GM18519 (cell line): ENCODE data around the gene SEMA3C.

Experiments
- ATAC-seq: cut with Tn5 transposase; IDR thresholded peaks from one replicate; pipeline ENCODE4 v1.9.1; 2021; ENCODE audit warnings: mild to moderate bottlenecking, moderate library complexity; ENCODE audit not compliant: unreplicated experiment, low FRiP score

SEMA3C gene

DNA sequence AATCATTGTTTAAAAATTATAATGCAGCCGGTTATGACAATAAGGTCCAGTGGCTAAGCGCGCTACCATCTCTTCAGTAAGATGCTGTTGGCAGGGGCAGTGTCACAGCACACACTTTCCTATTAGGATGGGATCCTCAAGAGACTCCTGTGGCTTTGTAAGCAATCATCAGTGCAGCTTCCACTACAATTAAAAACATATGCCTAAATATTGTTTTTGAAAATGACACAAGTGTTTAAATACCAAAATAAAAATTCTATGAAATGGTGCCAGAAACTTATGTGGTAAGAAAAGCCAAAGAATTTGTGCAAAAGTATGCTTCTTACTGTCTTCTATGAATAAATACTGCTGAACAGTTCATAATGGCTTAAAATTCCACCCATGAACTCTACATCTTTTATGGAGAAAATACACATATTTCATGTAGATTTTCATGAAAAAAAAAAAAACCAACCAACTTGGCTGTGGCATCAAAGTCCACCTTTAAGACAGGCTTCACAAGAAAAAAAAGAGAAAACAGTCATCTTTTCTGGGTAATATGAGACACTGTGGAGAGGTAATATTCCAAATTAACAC, 132.8 kb downstream of the SEMA3C start:
- ATAC-seq = no peak

DNA sequence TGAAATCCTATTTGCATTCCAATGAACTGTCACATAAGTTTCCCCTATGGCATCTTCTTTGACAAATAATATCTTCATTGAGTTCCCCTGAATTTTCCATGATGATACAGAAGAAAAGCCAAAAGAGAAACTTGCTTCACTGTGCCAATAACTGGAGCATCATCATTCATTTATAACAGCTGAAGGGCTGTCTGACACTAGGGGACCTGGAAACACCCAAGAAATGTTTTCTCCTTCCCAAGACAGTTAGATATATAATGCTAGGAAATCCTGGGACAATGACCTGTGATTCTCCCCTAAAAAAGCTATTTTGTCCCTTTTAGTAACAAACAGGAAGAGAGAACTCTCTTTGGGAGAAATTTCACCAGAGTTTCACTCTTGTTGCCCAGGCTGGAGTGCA, 133.6 kb downstream of the SEMA3C start:
- ATAC-seq = no peak

DNA sequence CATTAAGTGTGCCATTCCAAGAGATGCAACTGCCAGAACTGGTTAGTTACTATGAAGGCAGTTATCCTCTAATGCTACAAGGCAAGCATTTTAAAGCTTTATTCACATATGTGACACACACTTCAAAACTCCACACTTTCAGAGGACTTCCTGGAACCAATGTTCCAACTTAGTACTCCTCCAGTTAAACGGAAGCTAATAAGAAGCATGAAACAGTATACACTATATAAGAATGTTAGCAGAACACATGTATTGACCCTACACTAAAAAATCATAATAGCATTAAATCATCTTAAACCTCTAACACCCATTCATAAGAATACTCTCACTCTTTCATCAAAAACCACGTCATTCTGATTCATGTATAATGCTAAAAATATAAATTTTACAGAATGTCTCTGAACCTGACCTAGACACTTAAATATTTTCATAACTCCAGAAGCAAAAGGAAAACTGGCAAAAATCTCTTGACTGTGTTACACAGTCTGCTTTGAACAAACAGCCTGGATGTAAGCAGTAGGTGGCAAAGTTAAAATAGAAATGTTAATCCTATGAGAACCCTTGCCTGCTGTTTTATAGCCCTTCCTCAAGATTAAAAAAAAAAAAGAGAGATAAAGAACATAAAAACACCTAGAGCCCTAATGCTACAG, 135.0 kb downstream of the SEMA3C start:
- no peak for ATAC-seq

DNA sequence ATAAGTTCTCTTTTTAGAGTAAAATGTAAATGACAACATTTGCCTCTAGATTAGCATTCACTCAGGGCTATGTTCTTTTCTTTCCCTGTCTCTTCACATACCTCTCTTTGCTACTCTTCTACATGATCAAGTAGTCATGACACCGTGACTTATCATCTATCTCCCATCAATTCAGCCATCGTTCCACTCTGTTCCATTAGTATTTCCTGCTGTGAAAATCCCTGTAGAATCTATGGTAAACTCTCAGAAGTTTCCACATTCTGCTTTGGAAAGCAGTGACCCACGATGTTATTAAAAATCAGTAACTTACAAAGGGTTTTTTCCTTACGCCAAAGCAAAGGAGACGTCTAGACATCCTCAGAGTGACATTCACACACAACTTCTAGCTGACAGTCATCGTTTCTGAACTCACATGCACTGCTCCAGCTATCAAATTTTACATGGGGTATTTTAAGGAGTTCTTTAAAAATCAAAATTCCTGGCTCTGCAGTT, 135.6 kb downstream of the SEMA3C start:
- ATAC-seq = no peak

DNA sequence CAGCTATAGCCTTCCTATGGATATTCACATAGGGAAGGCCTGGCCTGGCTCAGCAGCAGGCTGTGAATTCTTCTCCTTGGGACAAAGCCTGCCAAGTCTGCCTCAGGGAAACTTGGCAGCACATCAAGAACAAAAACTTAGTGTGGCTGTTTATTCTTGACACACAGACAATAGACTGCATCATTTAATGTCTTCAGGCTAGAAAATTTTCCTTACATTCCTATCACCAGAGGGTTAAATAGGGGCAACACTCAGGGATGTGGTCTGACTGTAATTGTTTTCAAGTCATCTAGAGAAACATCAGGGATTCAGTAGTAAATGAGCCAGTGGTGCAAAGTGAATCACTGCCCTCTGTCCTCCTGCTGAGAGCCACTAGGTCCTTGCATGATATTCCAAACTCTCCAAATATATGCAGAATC, 137.3 kb downstream of the SEMA3C start:
- no peak for ATAC-seq

DNA sequence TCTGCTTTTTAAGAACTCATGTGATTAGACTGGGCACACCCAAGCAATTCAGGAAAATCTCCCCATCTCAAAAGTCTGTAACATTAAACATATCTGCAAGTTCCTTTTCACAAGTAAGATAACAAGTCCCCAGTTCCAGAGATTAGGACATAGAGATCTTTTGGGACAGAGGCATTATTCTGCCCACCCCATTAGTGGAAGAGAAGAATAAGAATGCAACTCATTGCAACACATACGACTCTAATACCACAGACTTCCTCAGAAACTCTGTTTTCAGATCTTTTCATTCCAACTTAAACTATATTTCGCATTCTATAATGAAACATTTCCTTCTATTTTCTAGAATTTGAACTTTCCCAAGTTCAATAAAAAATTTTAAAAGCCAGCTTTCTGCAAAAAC, 137.7 kb downstream of the SEMA3C start:
- ATAC-seq = no peak

DNA sequence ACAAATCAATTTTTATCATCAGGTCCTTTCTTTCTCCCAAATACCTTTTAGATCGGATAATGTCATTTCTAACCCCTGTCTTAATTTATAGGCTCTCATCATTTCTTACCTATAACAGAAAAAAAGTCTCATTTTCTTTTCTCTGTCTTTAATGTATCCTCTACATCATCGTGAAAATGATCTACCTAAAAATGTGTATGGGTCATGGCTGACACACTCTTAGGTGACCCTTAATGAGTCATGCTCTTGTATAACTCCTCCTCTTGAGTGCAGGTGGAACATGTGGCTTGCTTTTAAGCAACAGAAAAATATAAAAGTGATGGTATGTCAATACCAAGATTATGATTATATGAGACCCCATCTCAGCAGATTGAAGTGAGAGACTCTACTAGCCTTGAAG, 139.4 kb downstream of the SEMA3C start:
- no peak for ATAC-seq

DNA sequence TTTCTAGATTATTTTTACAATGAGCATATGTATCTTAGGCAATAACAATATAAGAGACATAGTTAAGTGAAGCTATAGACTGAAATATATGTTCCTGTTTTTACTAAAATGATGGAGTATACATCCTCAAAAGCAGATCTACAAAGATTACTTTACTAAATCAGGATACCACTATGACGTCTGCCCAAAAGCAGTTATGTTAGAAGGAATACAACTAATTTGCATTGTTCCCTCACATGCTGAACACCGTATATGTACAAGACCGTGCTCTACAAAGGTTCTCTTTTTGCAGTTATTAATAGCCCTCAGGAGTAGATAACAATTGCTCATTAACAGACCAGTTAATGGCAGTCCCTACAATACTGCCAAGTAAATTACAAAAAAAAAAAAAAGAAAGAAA, 143.0 kb downstream of the SEMA3C start:
- no peak for ATAC-seq

DNA sequence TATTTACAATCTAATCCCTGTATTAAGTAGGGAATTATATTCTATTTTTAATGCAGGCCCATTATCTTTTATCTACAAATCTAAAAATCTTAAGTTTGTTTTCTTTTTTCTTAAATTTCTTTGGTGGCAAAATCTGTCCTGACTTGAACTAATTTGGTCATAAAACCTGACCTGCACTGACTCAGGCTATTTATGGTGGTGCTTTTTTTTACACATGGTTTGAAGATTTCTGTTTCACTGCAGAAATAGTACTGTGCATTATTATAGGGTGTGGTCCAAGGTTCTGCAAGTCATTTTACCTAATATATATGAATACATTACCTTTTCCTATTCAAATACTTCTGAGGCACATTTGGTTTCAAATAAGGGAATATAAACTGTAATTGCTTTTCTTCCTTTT, 143.4 kb downstream of the SEMA3C start:
- ATAC-seq = no peak

DNA sequence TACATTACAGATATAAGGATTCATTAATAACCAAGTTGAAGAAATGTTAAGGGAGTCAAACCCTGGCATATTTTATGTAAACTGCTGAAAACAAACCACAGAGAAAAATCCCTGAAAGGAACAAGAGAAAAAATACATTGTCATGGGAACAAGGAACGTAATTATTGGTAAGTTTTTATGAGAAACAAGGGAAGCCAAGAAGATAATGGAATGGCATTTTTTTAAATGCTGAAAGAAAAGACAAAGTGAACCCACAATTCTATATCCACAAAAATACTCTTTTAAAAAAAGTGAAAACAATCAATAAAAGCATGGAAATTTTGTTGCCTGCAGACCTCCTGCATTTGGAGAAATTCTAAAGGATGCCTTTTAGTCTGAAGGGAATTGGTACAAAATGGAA, 144.0 kb downstream of the SEMA3C start:
- no peak for ATAC-seq

DNA sequence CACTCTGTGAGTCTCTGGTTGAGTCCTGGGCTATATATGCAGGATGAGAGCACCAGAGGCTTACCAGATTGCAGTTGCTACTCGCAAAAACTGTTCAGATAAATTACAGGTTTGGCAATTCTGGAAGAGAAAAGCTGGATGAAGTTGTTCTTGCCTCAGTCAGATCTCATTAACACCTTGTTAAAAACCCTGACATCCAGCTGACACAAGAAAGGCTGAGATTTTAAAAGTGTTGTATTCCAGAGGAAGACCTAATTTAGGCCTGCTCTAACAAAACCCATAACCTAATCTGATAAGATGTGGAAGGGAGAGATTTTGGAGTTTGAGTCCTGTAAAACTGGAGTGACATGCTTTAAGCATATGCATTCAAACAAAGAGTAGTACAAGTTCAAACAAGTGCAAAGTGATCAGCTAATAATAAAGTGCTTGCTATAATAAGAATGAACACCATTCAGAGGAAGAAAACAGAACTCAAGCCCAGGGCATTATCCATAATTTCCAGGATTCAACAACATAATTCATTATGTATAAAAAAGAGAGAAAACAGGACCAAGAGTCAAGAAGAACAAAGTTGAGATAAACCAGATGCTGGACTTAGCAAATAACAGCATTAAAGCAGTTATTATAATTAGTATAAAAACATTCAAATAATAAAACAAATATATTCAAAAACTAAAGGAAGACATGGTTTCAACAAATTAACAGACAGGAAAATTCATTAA, 144.9 kb downstream of the SEMA3C start:
- ATAC-seq = no peak

DNA sequence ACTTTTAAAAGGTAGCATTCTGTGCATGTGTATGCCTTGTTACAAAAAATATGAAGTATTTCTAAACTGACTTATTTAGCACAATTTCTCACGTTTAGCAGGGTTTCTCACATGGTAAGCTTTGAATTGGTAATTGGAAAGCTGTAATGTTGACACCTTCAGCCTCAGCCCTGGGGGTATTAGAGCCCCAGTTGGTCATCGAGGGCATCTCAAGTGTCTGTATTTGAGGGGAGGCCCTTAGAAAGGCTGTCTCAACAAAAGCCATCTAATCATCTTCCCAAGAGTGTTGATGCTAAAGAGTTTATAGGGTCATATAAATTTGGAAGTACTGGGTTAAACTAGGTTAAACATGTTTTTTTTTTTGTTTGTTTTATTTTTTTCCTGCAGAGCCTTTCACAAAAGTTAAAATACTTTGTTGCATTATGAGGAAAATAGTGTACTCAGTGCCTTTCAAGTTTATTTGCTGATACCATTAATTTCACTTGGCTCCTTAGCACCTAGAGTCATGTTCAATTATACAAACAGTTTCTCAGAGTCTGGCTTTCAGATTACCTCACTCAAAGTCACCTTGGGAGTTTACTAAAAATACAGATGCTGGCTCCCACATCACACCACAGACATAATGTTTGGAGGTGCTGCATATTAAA, 146.4 kb downstream of the SEMA3C start:
- no peak for ATAC-seq

DNA sequence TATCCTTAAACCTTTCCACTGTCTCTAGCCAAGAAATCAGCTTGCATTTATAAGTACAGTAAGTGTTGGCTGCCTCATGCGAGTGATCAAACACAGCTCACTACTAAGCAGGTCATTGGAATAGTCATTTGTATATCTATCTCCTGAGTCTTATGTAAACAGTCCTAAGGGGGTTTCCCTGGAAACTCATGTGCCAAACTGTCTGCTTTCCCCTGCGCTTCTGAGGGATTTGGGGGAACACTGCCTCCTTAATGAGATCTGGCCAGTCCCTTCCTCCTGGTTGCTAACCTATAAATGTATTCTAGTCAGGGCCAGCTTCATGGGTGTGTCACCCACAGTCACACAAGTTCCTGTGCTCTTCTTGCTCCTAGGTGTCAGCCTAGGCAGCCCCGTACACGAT, 147.3 kb downstream of the SEMA3C start:
- ATAC-seq = no peak

DNA sequence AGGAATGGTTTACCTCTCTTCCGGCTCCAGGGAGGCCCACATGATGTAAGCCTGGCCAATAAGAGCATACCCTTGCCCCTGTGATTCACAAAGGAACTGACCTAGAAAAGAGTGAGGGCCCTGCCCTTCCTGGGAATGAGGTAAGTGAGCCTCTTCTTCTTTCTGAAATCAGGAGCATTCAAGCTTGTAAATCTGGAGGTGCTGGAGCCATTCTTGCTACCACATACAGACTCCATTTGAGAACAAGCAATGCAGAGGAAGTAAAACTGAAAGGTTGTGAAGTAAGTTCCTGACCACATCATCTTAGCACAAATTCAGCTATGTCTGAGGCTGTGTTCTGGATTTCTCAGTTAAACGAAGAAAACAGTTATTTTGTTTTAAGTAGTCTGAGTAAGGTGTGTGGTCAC, 148.2 kb downstream of the SEMA3C start:
- ATAC-seq = peak; percentile 80

DNA sequence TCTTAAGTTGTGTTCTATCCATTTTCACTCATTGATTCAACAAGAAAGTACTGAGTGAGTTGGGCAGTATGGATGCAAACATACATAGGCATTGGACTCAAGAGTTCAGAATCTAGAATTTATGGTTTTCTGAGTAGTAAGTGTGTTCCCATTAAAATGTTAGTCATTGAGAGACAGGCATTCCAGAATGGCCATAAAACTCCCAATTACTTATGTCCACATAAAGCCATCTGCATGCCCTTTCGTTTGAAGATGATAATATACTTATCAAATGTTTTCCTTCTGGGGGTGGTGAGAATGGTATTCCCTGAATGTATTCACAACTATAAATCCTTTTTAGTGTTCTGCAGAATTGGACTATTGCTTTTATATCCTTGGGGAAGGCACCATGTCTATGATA, 148.8 kb downstream of the SEMA3C start:
- ATAC-seq = no peak

DNA sequence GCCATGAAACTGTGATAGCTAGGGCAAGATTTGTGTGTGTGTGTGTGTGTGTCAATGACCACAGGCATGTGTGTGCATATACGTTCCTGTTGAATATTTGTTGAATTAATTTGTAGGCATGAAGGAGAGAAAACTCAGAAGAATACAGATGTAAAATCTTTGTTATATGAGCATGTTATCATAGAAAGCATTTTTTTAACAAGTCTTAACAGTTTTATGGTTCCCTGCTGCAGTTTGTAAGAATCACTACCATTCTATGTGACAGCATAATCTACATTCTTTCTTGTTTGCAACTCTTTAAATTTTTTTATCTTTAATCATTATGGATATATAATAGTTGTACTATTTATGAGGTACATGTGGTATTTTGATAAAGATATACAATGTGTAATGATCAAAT, 150.1 kb downstream of the SEMA3C start:
- no peak for ATAC-seq

DNA sequence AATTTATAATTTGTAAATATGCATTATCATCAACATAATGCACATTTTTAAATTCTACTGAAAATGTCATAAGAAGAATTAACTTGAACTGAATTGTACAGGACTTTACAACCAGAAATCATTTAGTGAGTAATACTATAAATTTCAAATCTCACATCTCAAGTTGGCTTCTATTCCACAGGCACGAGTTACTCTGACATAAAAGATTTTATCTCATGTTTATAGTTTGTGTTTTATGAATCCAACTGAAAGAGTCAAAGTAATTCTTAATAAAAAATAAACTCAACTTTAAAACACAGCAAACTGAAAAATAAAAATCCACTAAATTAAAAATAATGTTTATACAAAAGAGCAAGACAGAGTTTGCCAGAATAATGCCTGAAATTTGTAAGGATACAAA, 151.2 kb downstream of the SEMA3C start:
- no peak for ATAC-seq

DNA sequence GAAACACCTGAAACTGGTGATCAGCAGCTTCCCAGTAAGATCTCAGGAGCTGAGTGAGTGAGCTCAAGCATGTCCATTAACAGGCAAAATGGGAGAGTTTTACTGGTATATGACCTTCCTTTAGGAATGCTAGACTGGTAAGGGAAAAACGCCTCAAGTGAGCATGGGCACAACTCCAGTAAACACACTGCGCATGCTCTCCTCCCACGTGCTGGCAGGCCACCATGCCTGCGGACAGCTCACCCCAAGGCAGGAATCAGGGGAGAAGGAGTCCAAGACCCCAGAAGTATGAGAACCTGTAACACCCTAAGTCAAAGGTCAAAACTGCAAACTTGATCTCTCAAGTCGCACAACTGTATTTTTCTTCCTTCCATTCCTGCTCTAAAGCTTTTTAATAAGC, 152.1 kb downstream of the SEMA3C start:
- ATAC-seq = no peak

DNA sequence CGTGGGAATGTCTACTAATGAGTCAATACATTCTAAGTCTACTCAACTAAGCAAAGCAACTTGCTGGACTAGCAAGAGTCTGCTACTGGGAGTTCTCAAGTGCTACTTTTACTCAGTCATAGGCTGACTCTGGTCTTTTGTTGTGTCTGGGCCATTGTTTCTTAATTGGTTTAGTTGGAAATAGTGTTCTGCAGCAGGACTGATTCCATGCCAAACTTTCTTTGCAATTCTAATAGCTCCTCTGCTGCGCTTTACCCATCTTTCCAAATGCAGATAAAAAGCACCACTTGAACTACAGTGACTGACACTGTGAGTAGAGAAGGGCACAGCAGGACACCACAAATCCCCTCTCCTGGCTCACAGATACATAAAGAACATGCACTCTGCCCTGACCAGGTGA, 154.7 kb downstream of the SEMA3C start:
- ATAC-seq = no peak

DNA sequence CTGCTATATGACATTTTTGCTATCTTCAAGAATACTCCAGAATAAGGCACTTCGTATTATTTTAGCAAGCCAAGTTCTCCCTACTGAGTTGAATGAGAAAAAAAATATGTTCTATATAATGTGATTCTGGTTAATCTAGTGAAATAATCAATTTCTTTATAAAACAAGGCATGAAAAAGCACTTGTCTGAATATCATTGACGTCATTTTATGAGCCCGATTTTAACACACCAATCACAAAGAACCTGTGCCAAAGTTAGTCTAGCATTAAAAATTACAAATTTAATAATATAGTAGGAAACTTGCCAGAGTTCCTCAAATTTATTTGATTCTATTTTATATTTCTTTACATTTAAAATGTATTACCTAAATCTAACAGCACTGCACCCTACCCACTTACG, 155.1 kb downstream of the SEMA3C start:
- no peak for ATAC-seq

DNA sequence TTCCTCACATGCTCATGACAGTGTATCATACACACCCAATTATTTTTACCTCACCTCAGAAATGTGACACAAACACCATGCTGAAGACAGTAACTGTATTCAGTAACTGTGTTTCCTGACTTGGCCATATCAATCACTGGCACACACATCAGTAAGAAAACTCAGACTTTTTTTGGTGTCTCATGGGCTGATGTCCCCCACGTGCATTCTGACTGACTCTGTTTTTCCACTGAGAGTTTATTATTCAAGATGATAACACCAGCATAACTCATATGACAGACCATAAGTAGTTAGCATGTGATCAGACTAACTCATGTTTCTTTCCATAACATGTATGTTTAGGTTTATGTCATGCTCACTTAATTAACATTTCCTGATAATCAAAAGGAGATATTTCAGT, 155.6 kb downstream of the SEMA3C start:
- no peak for ATAC-seq
